Panc1 (cell line): ENCODE data around the gene ANKRD10. TPM values are rescaled to one million over a fixed set of nuclear protein-coding genes. Genes with fewer than 3 reads are reported as not detected.
A peak's percentile ranks its signal among the peaks of the same experiment; 100 is the strongest.

Experiments used
- ATAC-seq: fragments of 200-7000 bp; cut with Tn5 transposase; 2 replicates; pipeline ENCODE4 v1.9.1; 2020; ENCODE audit warnings: mild to moderate bottlenecking, moderate library complexity
- BruUV-seq: library from RNA; stranded (reverse); fragments of 400-500 nt; replicated peaks from 2 replicates; lab custom pipeline; 2021; lab: Mats Ljungman, UMichigan
- CTCF ChIA-PET: fragments of 300-600 bp; sonication (Branson Sonifier 250); formaldehyde crosslinking; loops from one replicate; lab custom pipeline; 2022; ENCODE audit warnings: antibody characterized with exemption; lab: Charles Lee
- POLR2A ChIA-PET: fragments of 300-600 bp; sonication (Branson Sonifier 250); formaldehyde crosslinking; loops from one replicate; lab custom pipeline; 2022; ENCODE audit warnings: antibody characterized with exemption; lab: Charles Lee
- DNase-seq: peaks from one replicate; pipeline ENCODE4 v3.0.0-alpha.2; 2010; ENCODE audit warnings: low read depth, low spot score
- H3K27ac ChIP-seq: 2 replicates; pipeline ENCODE4 v1.5.1; 2011; ENCODE audit warnings: mild to moderate bottlenecking, low read length, inconsistent platforms
- H3K27me3 ChIP-seq: fragments of 200-500 bp; sonication (Bioruptor generic); 2 replicates; pipeline ENCODE4 v1.6.0; 2014; ENCODE audit warnings: low read length, inconsistent platforms; ENCODE audit not compliant: control insufficient read depth, insufficient read depth
- H3K36me3 ChIP-seq: fragments of 200-500 bp; sonication (Bioruptor generic); 2 replicates; pipeline ENCODE4 v1.5.1; 2014; ENCODE audit warnings: inconsistent platforms, mild to moderate bottlenecking, low read length, moderate library complexity; ENCODE audit not compliant: control insufficient read depth, insufficient read depth
- H3K4me1 ChIP-seq: 2 replicates; pipeline ENCODE4 v1.5.1; 2011; ENCODE audit warnings: inconsistent platforms, mild to moderate bottlenecking, low read length, moderate library complexity; ENCODE audit not compliant: control insufficient read depth, insufficient read depth
- H3K4me3 ChIP-seq, 2 experiments: 2 replicates each; pipeline ENCODE4 v1.5.1; 2011 to 2012; ENCODE audit warnings: low read depth in 2 of 2, low read length in 2 of 2, mild to moderate bottlenecking in 2 of 2, inconsistent platforms in 1 of 2, moderate library complexity in 1 of 2
- H3K9me3 ChIP-seq: fragments of 200-500 bp; sonication (Bioruptor generic); 2 replicates; pipeline ENCODE4 v1.5.1; 2014; ENCODE audit warnings: low read depth, mild to moderate bottlenecking, inconsistent platforms, low read length, moderate library complexity; ENCODE audit not compliant: control insufficient read depth, insufficient read depth
- POLR2AphosphoS5 ChIP-seq: IDR thresholded peaks from 2 replicates; pipeline ENCODE4 v1.6.1; 2012; ENCODE audit warnings: mild to moderate bottlenecking, low read depth, low read length, moderate library complexity
- REST ChIP-seq, 2 experiments: IDR thresholded peaks; 2 replicates each; pipeline ENCODE4 v1.6.1; 2011 to 2012; ENCODE audit warnings: low read depth in 2 of 2, control low read depth in 1 of 2, low read length in 1 of 2, mild to moderate bottlenecking in 1 of 2, moderate library complexity in 1 of 2; ENCODE audit not compliant: insufficient read depth in 1 of 2
- SIN3A ChIP-seq: IDR thresholded peaks from 2 replicates; pipeline ENCODE4 v1.6.1; 2012; ENCODE audit warnings: low read depth, mild to moderate bottlenecking, low read length, moderate library complexity, borderline replicate concordance; ENCODE audit not compliant: insufficient read depth
- TCF7L2 ChIP-seq: IDR thresholded peaks from 2 replicates; pipeline ENCODE4 v1.6.1; 2011; ENCODE audit warnings: mild to moderate bottlenecking, low read depth, low read length, inconsistent platforms
- in situ Hi-C: cut with HindIII; loops from 2 replicates; pipeline ENCODE4 v1.10.0; 2016; ENCODE audit warnings: low sequenced_read_pairs, low pct_unique_long_range_greater_than_20kb
- intact Hi-C: fragments of 100-400 bp; cut with micrococcal nuclease; formaldehyde crosslinking; loops from one replicate; pipeline ENCODE4 v1.10.0; 2022; ENCODE audit not compliant: unreplicated experiment
- total RNA-seq: library from RNA; stranded (reverse); gene quantifications from one replicate; pipeline ENCODE4 v1.2.1, GENCODE V29; 2021; ENCODE audit not compliant: unreplicated experiment
- TF ChIP-seq, protein P1 (sequence below): fragments of 450-650 bp; IDR thresholded peaks from 2 replicates; pipeline ENCODE4 v1.5.1; 2017; ENCODE audit warnings: mild to moderate bottlenecking

Gene ANKRD10
- total RNA-seq, 1 experiment from 2014 or later, result 76.8 TPM

DNA sequence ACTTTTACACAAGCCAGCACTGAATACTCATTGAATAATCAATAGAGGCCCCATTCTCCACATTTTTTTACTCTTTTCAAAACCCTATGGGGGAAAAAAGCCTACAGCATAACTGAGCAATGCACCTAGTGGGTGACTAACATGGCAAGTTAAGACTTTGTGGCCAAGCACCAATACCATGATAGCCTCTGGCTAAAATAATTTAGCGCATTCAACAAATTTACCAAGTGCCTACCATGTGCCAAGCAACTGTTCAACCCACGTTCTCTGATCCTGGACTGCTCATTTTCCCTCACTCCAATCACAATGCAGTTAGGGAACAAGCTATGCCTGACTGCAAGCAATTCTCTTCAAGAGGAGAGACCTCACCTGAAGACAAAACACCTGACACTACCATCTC is 3.0 kb downstream of the ANKRD10 start:
- ATAC-seq (no peak), DNase-seq (no peak)
- ChIA-PET CTCF (no interaction called here), POLR2A (no interaction called here)
- H3K27me3 ChIP-seq, result no peaks in the 10 kb centered on the region
- TF ChIP-seq POLR2AphosphoS5 (no peak), REST (IDR thresholded peaks at IDR 0.05; ENCODE audit: insufficient read depth in 1 of 2, low read depth in 2 of 2, low read length in 1 of 2) (no peak), SIN3A (no peak), TCF7L2 (no peak)
- TF ChIP-seq, protein P1, sequence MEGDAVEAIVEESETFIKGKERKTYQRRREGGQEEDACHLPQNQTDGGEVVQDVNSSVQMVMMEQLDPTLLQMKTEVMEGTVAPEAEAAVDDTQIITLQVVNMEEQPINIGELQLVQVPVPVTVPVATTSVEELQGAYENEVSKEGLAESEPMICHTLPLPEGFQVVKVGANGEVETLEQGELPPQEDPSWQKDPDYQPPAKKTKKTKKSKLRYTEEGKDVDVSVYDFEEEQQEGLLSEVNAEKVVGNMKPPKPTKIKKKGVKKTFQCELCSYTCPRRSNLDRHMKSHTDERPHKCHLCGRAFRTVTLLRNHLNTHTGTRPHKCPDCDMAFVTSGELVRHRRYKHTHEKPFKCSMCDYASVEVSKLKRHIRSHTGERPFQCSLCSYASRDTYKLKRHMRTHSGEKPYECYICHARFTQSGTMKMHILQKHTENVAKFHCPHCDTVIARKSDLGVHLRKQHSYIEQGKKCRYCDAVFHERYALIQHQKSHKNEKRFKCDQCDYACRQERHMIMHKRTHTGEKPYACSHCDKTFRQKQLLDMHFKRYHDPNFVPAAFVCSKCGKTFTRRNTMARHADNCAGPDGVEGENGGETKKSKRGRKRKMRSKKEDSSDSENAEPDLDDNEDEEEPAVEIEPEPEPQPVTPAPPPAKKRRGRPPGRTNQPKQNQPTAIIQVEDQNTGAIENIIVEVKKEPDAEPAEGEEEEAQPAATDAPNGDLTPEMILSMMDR, result no peak
- intact Hi-C loops (loop anchor here (10.0 kb wide), 1 partner anchor 303 kb away; no protein-coding TSS in a partner anchor), in situ Hi-C loops (no loop called here)
- no peaks in the 10 kb centered on the region for H3K9me3 ChIP-seq
- H3K27ac ChIP-seq, result peak overlapping the region; percentile 94
- H3K4me1 ChIP-seq, result peaks cover 50% of the 10 kb centered on the region
- H3K4me3 ChIP-seq, result peak overlapping the region; percentile 63 to 81
- BruUV-seq, result no TSS peak
- peaks cover 2% of the 10 kb centered on the region; the same call in 1 of the 2 replicates for H3K36me3 ChIP-seq

GRCh38 chr13:110910013-110910890 is 4.6 kb downstream of the ANKRD10 start:
- no peak for DNase-seq
- in situ Hi-C loops, result no loop called here
- peaks cover 46% of the 10 kb centered on the region for H3K4me1 ChIP-seq

More at GRCh38 chr13:110910013-110910890, 4.6 kb downstream of the ANKRD10 start:
- TF ChIP-seq, protein P1, result no peak
- TF ChIP-seq REST (IDR thresholded peaks at IDR 0.05; ENCODE audit: insufficient read depth in 1 of 2, low read depth in 2 of 2, low read length in 1 of 2) (no peak), POLR2AphosphoS5 (no peak), SIN3A (no peak), TCF7L2 (no peak)
- H3K27ac ChIP-seq, result peak overlapping the region; percentile 44; the same call in 1 of the 2 replicates
- no peak overlapping the region for H3K4me3 ChIP-seq
- no peaks in the 10 kb centered on the region for H3K27me3 ChIP-seq
- BruUV-seq, result no TSS peak
- ChIA-PET POLR2A (no interaction called here), CTCF (no interaction called here)
- peaks cover 4% of the 10 kb centered on the region; the same call in 1 of the 2 replicates for H3K36me3 ChIP-seq
- ATAC-seq, result no peak
- H3K9me3 ChIP-seq, result no peaks in the 10 kb centered on the region
- intact Hi-C loops, result loop anchor here (10.0 kb wide), 1 partner anchor 305 kb away; no protein-coding TSS in a partner anchor
